Transverse colon (tissue), 4 donors: ENCODE results near the gene PPM1B.

Source experiments
- EP300 ChIP-seq: sonication (generic); formaldehyde crosslinking; IDR thresholded peaks from one replicate; pipeline ENCODE4 v1.6.1; 2017; ENCODE audit warnings: antibody characterized with exemption, low read depth
- POLR2A ChIP-seq: fragments of 450-650 bp; IDR thresholded peaks from one replicate; pipeline ENCODE4 v1.6.1; 2016; ENCODE audit warnings: antibody characterized with exemption, mild to moderate bottlenecking, moderate library complexity
- POLR2AphosphoS5 ChIP-seq, 3 donors: sonication (generic); formaldehyde crosslinking; IDR thresholded peaks; one replicate each; pipeline ENCODE4 v1.6.1; 2016; ENCODE audit warnings: antibody characterized with exemption in 3 of 3
- TF ChIP-seq, protein P1 (sequence below), 5 experiments: fragments of 200-600 bp in 3 of 5; fragments of 450-650 bp in 2 of 5; sonication (generic) in 3 of 5; IDR thresholded peaks; 1 replicate in 2 of 5; 2 replicates in 3 of 5; pipeline ENCODE4 v1.5.1; 2016 to 2017; ENCODE audit warnings: antibody characterized with exemption in 5 of 5, inconsistent platforms in 3 of 5, mild to moderate bottlenecking in 2 of 5, moderate library complexity in 1 of 5

DNA sequence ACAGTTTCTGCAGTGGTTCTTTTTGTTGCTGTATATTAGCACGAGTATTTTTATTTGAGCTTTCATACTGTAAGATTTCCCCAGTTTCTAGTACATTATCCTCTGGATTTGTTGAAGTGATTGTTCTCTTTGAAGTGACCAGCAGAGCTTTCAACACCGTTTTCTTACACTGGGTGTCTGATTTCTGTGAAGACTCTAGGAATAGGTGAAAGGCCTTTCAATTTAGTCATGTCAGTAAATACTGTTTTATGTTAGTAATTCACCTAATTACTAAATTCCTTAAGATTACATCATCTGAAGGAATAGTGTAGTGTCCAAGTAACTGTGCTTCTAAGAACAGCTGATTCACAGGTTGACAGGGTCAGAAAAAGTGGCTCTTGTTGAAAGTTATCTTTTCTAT, 2.3 kb downstream of the PPM1B start:
- TF ChIP-seq, protein P1, sequence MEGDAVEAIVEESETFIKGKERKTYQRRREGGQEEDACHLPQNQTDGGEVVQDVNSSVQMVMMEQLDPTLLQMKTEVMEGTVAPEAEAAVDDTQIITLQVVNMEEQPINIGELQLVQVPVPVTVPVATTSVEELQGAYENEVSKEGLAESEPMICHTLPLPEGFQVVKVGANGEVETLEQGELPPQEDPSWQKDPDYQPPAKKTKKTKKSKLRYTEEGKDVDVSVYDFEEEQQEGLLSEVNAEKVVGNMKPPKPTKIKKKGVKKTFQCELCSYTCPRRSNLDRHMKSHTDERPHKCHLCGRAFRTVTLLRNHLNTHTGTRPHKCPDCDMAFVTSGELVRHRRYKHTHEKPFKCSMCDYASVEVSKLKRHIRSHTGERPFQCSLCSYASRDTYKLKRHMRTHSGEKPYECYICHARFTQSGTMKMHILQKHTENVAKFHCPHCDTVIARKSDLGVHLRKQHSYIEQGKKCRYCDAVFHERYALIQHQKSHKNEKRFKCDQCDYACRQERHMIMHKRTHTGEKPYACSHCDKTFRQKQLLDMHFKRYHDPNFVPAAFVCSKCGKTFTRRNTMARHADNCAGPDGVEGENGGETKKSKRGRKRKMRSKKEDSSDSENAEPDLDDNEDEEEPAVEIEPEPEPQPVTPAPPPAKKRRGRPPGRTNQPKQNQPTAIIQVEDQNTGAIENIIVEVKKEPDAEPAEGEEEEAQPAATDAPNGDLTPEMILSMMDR (IDR thresholded peaks at IDR 0.05) = no peak
- TF ChIP-seq POLR2A (no peak), POLR2AphosphoS5 (IDR thresholded peaks at IDR 0.05) (no peak), EP300 (no peak)
